Loucy (cell line): ENCODE measurements around the gene KIF20B.

Source experiments
- H2AFZ ChIP-seq: fragments of 200-600 bp; sonication (generic); 2 replicates; pipeline ENCODE4 v1.6.0; 2016; ENCODE audit warnings: antibody characterized with exemption, mild to moderate bottlenecking, low read length, moderate library complexity
- H3F3A ChIP-seq: fragments of 200-600 bp; 2 replicates; pipeline ENCODE4 v1.6.0; 2016; ENCODE audit warnings: antibody characterized with exemption, low read depth, mild to moderate bottlenecking
- H3K27me3 ChIP-seq: fragments of 200-600 bp; sonication (generic); 2 replicates; pipeline ENCODE4 v1.6.1; 2014; ENCODE audit warnings: low read length, mild to moderate bottlenecking; ENCODE audit not compliant: insufficient read depth, poor library complexity, severe bottlenecking
- H3K36me3 ChIP-seq: fragments of 200-600 bp; sonication (generic); 2 replicates; pipeline ENCODE4 v1.6.1; 2016; ENCODE audit warnings: low read length; ENCODE audit not compliant: insufficient read depth
- H3K4me1 ChIP-seq: fragments of 200-600 bp; sonication (generic); 2 replicates; pipeline ENCODE4 v1.5.1; 2014; ENCODE audit warnings: low read length, mild to moderate bottlenecking; ENCODE audit not compliant: insufficient read depth, poor library complexity, severe bottlenecking
- H3K4me2 ChIP-seq: fragments of 200-600 bp; sonication (generic); 2 replicates; pipeline ENCODE4 v1.6.0; 2014; ENCODE audit warnings: antibody characterized with exemption, low read length, low read depth, mild to moderate bottlenecking; ENCODE audit not compliant: poor library complexity, severe bottlenecking
- H3K4me3 ChIP-seq: fragments of 200-600 bp; sonication (generic); 2 replicates; pipeline ENCODE4 v1.5.1; 2014; ENCODE audit warnings: low read length, mild to moderate bottlenecking, mixed read lengths; ENCODE audit not compliant: poor library complexity, severe bottlenecking
- H3K79me2 ChIP-seq: fragments of 200-600 bp; sonication (generic); 2 replicates; pipeline ENCODE4 v1.6.1; 2014; ENCODE audit warnings: low read length; ENCODE audit not compliant: insufficient read depth
- H3K9ac ChIP-seq: fragments of 200-600 bp; sonication (generic); 2 replicates; pipeline ENCODE4 v1.6.0; 2014; ENCODE audit warnings: mild to moderate bottlenecking, low read depth, low read length, moderate library complexity; ENCODE audit not compliant: poor library complexity, severe bottlenecking
- H3K9me2 ChIP-seq: fragments of 200-600 bp; sonication (generic); replicated peaks from 2 replicates; pipeline ENCODE4 v1.6.1; 2016; ENCODE audit warnings: low read depth, low read length, mixed read lengths
- H3K9me3 ChIP-seq: fragments of 200-600 bp; sonication (generic); 2 replicates; pipeline ENCODE4 v1.6.1; 2014; ENCODE audit warnings: mild to moderate bottlenecking, antibody characterized with exemption, low read length, low read depth; ENCODE audit not compliant: insufficient read depth
- H4K20me1 ChIP-seq: fragments of 200-600 bp; sonication (generic); 2 replicates; pipeline ENCODE4 v1.6.0; 2014; ENCODE audit warnings: antibody characterized with exemption, low read length, mild to moderate bottlenecking; ENCODE audit not compliant: insufficient read depth, poor library complexity, severe bottlenecking
- EZH2phosphoT487 ChIP-seq: fragments of 200-600 bp; IDR thresholded peaks from 2 replicates; pipeline ENCODE4 v1.6.1; 2018; ENCODE audit warnings: antibody characterized with exemption, mild to moderate bottlenecking, moderate library complexity, borderline replicate concordance
- TF ChIP-seq, protein P1 (sequence below): fragments of 200-600 bp; sonication (generic); conservative IDR thresholded peaks from 2 replicates; pipeline ENCODE4 v1.5.1; 2014; ENCODE audit warnings: mild to moderate bottlenecking, antibody characterized with exemption, low read length

The KIF20B gene

DNA sequence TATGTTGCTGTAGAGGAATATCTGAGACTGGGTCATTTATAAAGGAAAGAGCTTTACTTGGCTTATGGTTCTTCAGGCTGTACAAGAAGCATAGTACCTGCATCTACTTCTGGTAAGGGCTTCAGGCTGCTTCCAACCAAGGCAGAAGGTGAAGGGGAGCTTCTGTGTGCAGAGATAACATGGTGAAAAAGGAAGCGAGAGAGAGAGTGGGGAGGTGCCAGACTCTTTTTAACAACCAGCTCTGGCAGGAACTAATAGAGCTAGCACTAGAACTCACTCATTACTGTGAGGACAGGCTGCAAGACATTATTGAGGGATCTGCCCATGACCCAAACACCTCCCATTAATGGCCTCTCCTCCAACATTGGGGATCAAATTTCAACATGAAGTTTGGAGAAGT is 94.5 kb downstream of the KIF20B start:
- Histone ChIP-seq H3K27me3 (no peaks in the 10 kb centered on the region), H3K9me2 (no peaks in the 10 kb centered on the region), H3K9me3 (no peaks in the 10 kb centered on the region), H4K20me1 (no peaks in the 10 kb centered on the region), H3K4me1 (no peaks in the 10 kb centered on the region), H3F3A (no peaks in the 10 kb centered on the region), H3K79me2 (no peaks in the 10 kb centered on the region), H3K4me2 (no peak overlapping the region), H2AFZ (no peak overlapping the region), H3K9ac (no peak overlapping the region), H3K36me3 (no peaks in the 10 kb centered on the region), H3K4me3 (no peak overlapping the region)
- no peak for TF ChIP-seq EZH2phosphoT487
- TF ChIP-seq, protein P1, sequence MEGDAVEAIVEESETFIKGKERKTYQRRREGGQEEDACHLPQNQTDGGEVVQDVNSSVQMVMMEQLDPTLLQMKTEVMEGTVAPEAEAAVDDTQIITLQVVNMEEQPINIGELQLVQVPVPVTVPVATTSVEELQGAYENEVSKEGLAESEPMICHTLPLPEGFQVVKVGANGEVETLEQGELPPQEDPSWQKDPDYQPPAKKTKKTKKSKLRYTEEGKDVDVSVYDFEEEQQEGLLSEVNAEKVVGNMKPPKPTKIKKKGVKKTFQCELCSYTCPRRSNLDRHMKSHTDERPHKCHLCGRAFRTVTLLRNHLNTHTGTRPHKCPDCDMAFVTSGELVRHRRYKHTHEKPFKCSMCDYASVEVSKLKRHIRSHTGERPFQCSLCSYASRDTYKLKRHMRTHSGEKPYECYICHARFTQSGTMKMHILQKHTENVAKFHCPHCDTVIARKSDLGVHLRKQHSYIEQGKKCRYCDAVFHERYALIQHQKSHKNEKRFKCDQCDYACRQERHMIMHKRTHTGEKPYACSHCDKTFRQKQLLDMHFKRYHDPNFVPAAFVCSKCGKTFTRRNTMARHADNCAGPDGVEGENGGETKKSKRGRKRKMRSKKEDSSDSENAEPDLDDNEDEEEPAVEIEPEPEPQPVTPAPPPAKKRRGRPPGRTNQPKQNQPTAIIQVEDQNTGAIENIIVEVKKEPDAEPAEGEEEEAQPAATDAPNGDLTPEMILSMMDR, result no peak

DNA sequence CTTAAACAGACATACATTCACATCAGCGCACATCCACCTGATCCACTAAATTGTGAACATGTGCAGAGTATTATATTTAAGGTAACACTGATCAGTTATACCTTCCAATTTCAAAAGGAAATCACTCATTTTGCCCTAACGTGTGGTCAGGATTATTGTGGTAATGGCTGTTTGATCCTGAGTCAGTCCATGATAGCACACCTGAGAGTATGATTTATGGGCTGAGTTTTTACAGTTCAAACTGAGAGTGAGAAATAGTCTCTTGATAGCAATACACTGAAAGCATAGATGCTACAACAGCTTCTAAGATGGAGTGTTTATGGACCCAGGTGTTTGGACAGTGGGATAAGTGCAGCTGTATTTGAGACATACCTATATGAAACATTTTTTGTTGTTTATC is 96.7 kb downstream of the KIF20B start:
- no peaks in the 10 kb centered on the region for H3K9me2 ChIP-seq
- no peaks in the 10 kb centered on the region for H3K79me2 ChIP-seq
- H3K27me3 ChIP-seq, result no peaks in the 10 kb centered on the region
- H3K36me3 ChIP-seq, result no peaks in the 10 kb centered on the region
- TF ChIP-seq, protein P1, result no peak
- no peak for TF ChIP-seq EZH2phosphoT487
- no peaks in the 10 kb centered on the region for H3K9me3 ChIP-seq
- H3K4me3 ChIP-seq, result no peak overlapping the region
- no peak overlapping the region for H3K4me2 ChIP-seq
- no peaks in the 10 kb centered on the region for H4K20me1 ChIP-seq
- no peak overlapping the region for H2AFZ ChIP-seq
- no peaks in the 10 kb centered on the region for H3K4me1 ChIP-seq
- H3K9ac ChIP-seq, result no peak overlapping the region
- no peaks in the 10 kb centered on the region for H3F3A ChIP-seq

DNA sequence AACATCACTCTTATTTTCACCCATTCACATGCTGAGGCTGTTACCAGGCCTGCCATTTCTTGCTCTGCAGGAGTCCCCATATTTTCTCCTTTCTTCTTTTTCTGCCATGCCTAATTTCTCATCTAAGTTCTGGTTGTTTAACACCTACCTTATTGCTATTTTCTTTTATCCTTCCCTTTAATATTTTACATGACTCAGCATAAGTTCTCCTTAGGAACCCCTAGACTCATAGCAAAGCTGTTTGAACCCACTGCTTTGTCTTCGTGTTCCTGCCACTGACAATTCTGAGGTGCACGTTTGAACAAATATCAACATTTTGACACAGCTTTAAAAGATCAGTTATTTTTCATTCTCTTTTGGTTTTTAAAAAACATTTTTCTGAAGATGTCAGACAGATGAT is 98.2 kb downstream of the KIF20B start:
- Histone ChIP-seq H3K4me2 (no peak overlapping the region), H2AFZ (no peak overlapping the region), H3F3A (no peaks in the 10 kb centered on the region), H4K20me1 (no peaks in the 10 kb centered on the region), H3K79me2 (no peaks in the 10 kb centered on the region), H3K4me1 (no peaks in the 10 kb centered on the region), H3K9ac (no peak overlapping the region), H3K9me3 (no peaks in the 10 kb centered on the region), H3K36me3 (no peaks in the 10 kb centered on the region), H3K27me3 (no peaks in the 10 kb centered on the region), H3K4me3 (no peak overlapping the region), H3K9me2 (no peaks in the 10 kb centered on the region)
- TF ChIP-seq, protein P1, result no peak
- TF ChIP-seq EZH2phosphoT487, result no peak
